ENCODE results near the gene RGS19. TPM values are rescaled to one million over a fixed set of nuclear protein-coding genes. Genes with fewer than 3 reads are reported as not detected.
A peak's percentile ranks its signal among the peaks of the same experiment; 100 is the strongest.

RGS19 gene
- polyA plus RNA-seq, 1 of the 3 experiments (the other 2 are of a cell fraction) = 20.5 TPM

DNA sequence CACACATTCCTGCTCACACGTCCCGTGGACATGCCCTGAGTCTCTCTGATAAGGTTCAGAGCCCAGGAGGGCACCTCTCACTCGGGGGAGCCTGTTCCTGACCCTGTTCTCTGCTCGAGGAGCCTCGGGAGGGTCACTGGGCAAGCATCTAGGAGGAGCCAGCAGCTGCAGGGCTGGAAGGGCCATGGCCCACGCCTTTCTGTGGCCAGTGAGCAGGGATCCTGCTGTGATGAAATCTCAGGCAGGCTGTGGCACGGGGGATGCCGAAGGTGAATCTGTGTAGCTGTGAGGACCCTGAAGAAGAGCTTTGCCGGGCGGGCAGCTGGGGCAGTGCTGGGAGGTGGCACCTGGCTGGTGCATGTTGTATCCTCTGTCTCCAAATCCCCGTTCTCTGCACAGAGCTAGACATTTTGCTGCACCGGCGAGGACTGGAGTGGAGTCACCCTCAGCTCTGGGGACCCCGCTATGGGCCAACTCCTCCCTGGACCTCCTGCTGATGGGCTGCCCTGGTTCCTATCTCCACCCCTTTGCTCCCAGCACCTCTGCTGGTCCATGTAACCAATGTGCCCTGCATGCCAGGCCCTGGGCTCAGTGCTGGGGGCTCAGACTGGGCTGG, 35.1 kb upstream of the RGS19 start:
- Histone ChIP-seq H3K9me3 (no peaks in the 10 kb centered on the region), H3K9me2 (no peaks in the 10 kb centered on the region), H3K4me3 (ENCODE audit: low read depth in 2 of 2, low read length in 1 of 2) (no peak overlapping the region), H3K36me3 (replicated peaks in 1 of 2; ENCODE audit: control insufficient read depth in 1 of 2, insufficient read depth in 2 of 2, low read length in 1 of 2) (no peaks in the 10 kb centered on the region), H3K9ac (no peak overlapping the region), H3K4me1 (ENCODE audit: control insufficient read depth in 1 of 2, insufficient read depth in 2 of 2, low read depth in 1 of 2, low read length in 1 of 2) (peaks cover 0 to 24% of the 10 kb centered on the region in 2 experiments; a peak in 1 of 4 replicates), H3K27me3 (ENCODE audit: insufficient read depth) (no peaks in the 10 kb centered on the region), H4K20me1 (ENCODE audit: insufficient read depth) (no peaks in the 10 kb centered on the region), H3F3A (replicated peaks; ENCODE audit: insufficient read depth) (no peaks in the 10 kb centered on the region), H3K79me2 (ENCODE audit: insufficient read depth) (no peaks in the 10 kb centered on the region), H3K4me2 (no peak overlapping the region), H3K27ac (ENCODE audit: low read depth in 2 of 2, low read length in 1 of 2) (no peak overlapping the region), H2AFZ (ENCODE audit: low read depth) (no peak overlapping the region)
- CTCF ChIA-PET = interaction anchor here (1.2 to 15.6 kb wide), 3 partner anchors 12 to 135 kb away, joined by 3 to 252 read pairs (median 4); partner anchors contain the start of genes LKAAEAR1, OPRL1, RGS19 and SAMD10
- POLR2A ChIA-PET = no interaction called here
- WGBS (ENCODE audit: low lambda C conversion rate) = 51% methylated on average over 6 of the region's 14 CpGs
- peak; percentile 13 for DNase-seq
- TF ChIP-seq YY1 (IDR thresholded peaks at IDR 0.05; ENCODE audit: low read depth) (no peak), MEF2A (IDR thresholded peaks at IDR 0.05; ENCODE audit: borderline replicate concordance, low read depth) (no peak), EP300 (IDR thresholded peaks at IDR 0.05; ENCODE audit: borderline replicate concordance in 1 of 2, low read depth in 1 of 2, low read length in 1 of 2) (no peak), TEAD4 (IDR thresholded peaks at IDR 0.05; ENCODE audit: borderline replicate concordance, insufficient read depth) (no peak), FOXM1 (IDR thresholded peaks at IDR 0.05; ENCODE audit: low read depth) (no peak), TCF12 (IDR thresholded peaks at IDR 0.05) (no peak), RFX5 (IDR thresholded peaks at IDR 0.05; ENCODE audit: low read length) (no peak)
- TF ChIP-seq, protein P1, sequence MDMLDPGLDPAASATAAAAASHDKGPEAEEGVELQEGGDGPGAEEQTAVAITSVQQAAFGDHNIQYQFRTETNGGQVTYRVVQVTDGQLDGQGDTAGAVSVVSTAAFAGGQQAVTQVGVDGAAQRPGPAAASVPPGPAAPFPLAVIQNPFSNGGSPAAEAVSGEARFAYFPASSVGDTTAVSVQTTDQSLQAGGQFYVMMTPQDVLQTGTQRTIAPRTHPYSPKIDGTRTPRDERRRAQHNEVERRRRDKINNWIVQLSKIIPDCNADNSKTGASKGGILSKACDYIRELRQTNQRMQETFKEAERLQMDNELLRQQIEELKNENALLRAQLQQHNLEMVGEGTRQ (IDR thresholded peaks at IDR 0.05; ENCODE audit: borderline replicate concordance, low read depth, low read length) = no peak

DNA sequence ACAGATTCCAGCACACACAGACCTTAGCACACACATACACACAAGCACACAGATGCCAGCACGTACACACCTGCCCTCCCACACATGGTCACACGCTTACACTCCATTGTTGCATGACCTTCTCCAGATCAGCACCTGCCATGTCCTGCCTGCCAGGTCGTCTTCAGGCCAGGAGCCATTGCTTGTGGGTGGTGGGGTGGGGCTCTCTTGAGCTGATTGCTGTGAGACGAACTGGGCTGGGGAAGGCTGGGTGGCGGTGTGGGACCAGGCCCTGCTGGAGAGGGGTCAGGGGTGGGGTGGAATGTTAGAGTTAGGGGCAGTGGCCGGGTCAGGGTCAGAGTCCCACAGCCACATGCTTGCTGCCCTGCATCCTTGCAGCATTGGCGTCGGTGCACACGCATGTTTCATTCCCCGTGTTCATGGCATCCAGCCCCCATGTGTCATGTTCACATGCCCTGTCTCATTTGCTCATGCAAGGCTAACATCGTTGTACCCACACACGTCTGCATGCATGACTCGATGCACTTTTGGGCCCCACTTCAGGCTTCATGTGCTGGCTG, 34.6 kb upstream of the RGS19 start:
- ChIA-PET CTCF (interaction anchor here (1.2 to 15.6 kb wide), 2 partner anchors 32 to 134 kb away, joined by 3 to 252 read pairs; partner anchors contain the start of genes LKAAEAR1, OPRL1, RGS19 and SAMD10), POLR2A (interaction anchor here (0.5 kb wide), 1 partner anchor 66 kb away, joined by 3 read pairs; no protein-coding TSS in a partner anchor)
- Histone ChIP-seq H3K36me3 (replicated peaks in 1 of 2; ENCODE audit: control insufficient read depth in 1 of 2, insufficient read depth in 2 of 2, low read length in 1 of 2) (no peaks in the 10 kb centered on the region), H3K4me1 (ENCODE audit: control insufficient read depth in 1 of 2, insufficient read depth in 2 of 2, low read depth in 1 of 2, low read length in 1 of 2) (peaks cover 0 to 24% of the 10 kb centered on the region in 2 experiments; a peak in 1 of 4 replicates), H3K27ac (ENCODE audit: low read depth in 2 of 2, low read length in 1 of 2) (no peak overlapping the region), H3K9ac (no peak overlapping the region), H3K27me3 (ENCODE audit: insufficient read depth) (no peaks in the 10 kb centered on the region), H2AFZ (ENCODE audit: low read depth) (no peak overlapping the region), H3K9me2 (no peaks in the 10 kb centered on the region), H3F3A (replicated peaks; ENCODE audit: insufficient read depth) (no peaks in the 10 kb centered on the region), H3K79me2 (ENCODE audit: insufficient read depth) (no peaks in the 10 kb centered on the region), H3K4me2 (no peak overlapping the region), H4K20me1 (ENCODE audit: insufficient read depth) (no peaks in the 10 kb centered on the region), H3K9me3 (no peaks in the 10 kb centered on the region), H3K4me3 (ENCODE audit: low read depth in 2 of 2, low read length in 1 of 2) (no peak overlapping the region)
- WGBS (ENCODE audit: low lambda C conversion rate) = 60% methylated on average over 13 of the region's 13 CpGs
- DNase-seq = peak; percentile 17
- TF ChIP-seq, protein P2, sequence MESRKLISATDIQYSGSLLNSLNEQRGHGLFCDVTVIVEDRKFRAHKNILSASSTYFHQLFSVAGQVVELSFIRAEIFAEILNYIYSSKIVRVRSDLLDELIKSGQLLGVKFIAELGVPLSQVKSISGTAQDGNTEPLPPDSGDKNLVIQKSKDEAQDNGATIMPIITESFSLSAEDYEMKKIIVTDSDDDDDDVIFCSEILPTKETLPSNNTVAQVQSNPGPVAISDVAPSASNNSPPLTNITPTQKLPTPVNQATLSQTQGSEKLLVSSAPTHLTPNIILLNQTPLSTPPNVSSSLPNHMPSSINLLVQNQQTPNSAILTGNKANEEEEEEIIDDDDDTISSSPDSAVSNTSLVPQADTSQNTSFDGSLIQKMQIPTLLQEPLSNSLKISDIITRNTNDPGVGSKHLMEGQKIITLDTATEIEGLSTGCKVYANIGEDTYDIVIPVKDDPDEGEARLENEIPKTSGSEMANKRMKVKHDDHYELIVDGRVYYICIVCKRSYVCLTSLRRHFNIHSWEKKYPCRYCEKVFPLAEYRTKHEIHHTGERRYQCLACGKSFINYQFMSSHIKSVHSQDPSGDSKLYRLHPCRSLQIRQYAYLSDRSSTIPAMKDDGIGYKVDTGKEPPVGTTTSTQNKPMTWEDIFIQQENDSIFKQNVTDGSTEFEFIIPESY (IDR thresholded peaks at IDR 0.05; ENCODE audit: borderline replicate concordance, low read depth) = no peak
- TF ChIP-seq NFIC (IDR thresholded peaks at IDR 0.05; ENCODE audit: borderline replicate concordance) (no peak), RFX5 (IDR thresholded peaks at IDR 0.05; ENCODE audit: low read length) (no peak), TCF12 (IDR thresholded peaks at IDR 0.05) (no peak), MEF2A (IDR thresholded peaks at IDR 0.05; ENCODE audit: borderline replicate concordance, low read depth) (no peak), MXI1 (IDR thresholded peaks at IDR 0.05; ENCODE audit: low read depth, low read length) (no peak), FOSL2 (IDR thresholded peaks at IDR 0.05; ENCODE audit: borderline replicate concordance, low read depth) (no peak), GABPA (IDR thresholded peaks at IDR 0.05; ENCODE audit: low read depth) (no peak), JUND (IDR thresholded peaks at IDR 0.05) (no peak), NRF1 (IDR thresholded peaks at IDR 0.05; ENCODE audit: low read depth, low read length) (no peak), SMC3 (IDR thresholded peaks at IDR 0.05; ENCODE audit: low read depth, low read length) (no peak), TEAD4 (IDR thresholded peaks at IDR 0.05; ENCODE audit: borderline replicate concordance, insufficient read depth) (no peak), EZH2phosphoT487 (IDR thresholded peaks at IDR 0.05; ENCODE audit: borderline replicate concordance, low read depth) (no peak)
- TF ChIP-seq, protein P3, sequence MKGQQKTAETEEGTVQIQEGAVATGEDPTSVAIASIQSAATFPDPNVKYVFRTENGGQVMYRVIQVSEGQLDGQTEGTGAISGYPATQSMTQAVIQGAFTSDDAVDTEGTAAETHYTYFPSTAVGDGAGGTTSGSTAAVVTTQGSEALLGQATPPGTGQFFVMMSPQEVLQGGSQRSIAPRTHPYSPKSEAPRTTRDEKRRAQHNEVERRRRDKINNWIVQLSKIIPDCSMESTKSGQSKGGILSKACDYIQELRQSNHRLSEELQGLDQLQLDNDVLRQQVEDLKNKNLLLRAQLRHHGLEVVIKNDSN (IDR thresholded peaks at IDR 0.05; ENCODE audit: borderline replicate concordance, low read depth) = no peak
- TF ChIP-seq, protein P4, sequence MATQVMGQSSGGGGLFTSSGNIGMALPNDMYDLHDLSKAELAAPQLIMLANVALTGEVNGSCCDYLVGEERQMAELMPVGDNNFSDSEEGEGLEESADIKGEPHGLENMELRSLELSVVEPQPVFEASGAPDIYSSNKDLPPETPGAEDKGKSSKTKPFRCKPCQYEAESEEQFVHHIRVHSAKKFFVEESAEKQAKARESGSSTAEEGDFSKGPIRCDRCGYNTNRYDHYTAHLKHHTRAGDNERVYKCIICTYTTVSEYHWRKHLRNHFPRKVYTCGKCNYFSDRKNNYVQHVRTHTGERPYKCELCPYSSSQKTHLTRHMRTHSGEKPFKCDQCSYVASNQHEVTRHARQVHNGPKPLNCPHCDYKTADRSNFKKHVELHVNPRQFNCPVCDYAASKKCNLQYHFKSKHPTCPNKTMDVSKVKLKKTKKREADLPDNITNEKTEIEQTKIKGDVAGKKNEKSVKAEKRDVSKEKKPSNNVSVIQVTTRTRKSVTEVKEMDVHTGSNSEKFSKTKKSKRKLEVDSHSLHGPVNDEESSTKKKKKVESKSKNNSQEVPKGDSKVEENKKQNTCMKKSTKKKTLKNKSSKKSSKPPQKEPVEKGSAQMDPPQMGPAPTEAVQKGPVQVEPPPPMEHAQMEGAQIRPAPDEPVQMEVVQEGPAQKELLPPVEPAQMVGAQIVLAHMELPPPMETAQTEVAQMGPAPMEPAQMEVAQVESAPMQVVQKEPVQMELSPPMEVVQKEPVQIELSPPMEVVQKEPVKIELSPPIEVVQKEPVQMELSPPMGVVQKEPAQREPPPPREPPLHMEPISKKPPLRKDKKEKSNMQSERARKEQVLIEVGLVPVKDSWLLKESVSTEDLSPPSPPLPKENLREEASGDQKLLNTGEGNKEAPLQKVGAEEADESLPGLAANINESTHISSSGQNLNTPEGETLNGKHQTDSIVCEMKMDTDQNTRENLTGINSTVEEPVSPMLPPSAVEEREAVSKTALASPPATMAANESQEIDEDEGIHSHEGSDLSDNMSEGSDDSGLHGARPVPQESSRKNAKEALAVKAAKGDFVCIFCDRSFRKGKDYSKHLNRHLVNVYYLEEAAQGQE (IDR thresholded peaks at IDR 0.05; ENCODE audit: low read depth, low read length) = no peak

Measured in SK-N-SH (cell line).